OCI-LY7 (cell line): ENCODE data around the gene SULF2. TPM values are rescaled to one million over a fixed set of nuclear protein-coding genes. Genes with fewer than 3 reads are reported as not detected.
A peak's percentile ranks its signal among the peaks of the same experiment; 100 is the strongest.
"Not testable (repeated sequence)": the region's sequence is repeated elsewhere in the genome, so short reads cannot be mapped to it uniquely, and the experiment has no call there.

Experiments used
- BruUV-seq: library from RNA; stranded (reverse); fragments of 400-500 nt; replicated peaks from 2 replicates; lab custom pipeline; 2021; lab: Mats Ljungman, UMichigan
- CTCF ChIA-PET: fragments of 300-600 bp; sonication (Branson Sonifier 250); formaldehyde crosslinking; loops from one replicate; lab custom pipeline; 2022; ENCODE audit warnings: antibody characterized with exemption; ENCODE audit not compliant: unreplicated experiment; lab: Charles Lee
- POLR2A ChIA-PET: fragments of 300-600 bp; sonication (Branson Sonifier 250); formaldehyde crosslinking; loops from one replicate; lab custom pipeline; 2022; ENCODE audit warnings: antibody characterized with exemption; lab: Charles Lee
- DNase-seq: peaks from one replicate; pipeline ENCODE4 v3.0.0-alpha.2; 2015; ENCODE audit warnings: low spot score
- H2AFZ ChIP-seq: fragments of 200-600 bp; sonication (generic), shearing (Covaris generic); 2 replicates; pipeline ENCODE4 v1.6.1; 2014; ENCODE audit warnings: mild to moderate bottlenecking, antibody characterized with exemption, low read length, moderate library complexity
- H3K27ac ChIP-seq: fragments of 200-600 bp; sonication (generic); 2 replicates; pipeline ENCODE4 v1.5.1; 2014; ENCODE audit warnings: mixed run types, low read depth, mild to moderate bottlenecking, moderate library complexity, low read length, inconsistent platforms; ENCODE audit not compliant: poor library complexity, severe bottlenecking
- H3K36me3 ChIP-seq: fragments of 200-600 bp; sonication (generic); 2 replicates; pipeline ENCODE4 v1.6.1; 2014; ENCODE audit warnings: mild to moderate bottlenecking, antibody characterized with exemption, low read length, moderate library complexity, mixed read lengths; ENCODE audit not compliant: insufficient read depth
- H3K4me1 ChIP-seq: fragments of 200-600 bp; sonication (generic); 2 replicates; pipeline ENCODE4 v1.5.1; 2014; ENCODE audit warnings: mild to moderate bottlenecking, low read length; ENCODE audit not compliant: insufficient read depth, poor library complexity, severe bottlenecking
- H3K4me2 ChIP-seq: fragments of 200-600 bp; sonication (generic); 2 replicates; pipeline ENCODE4 v1.6.1; 2014; ENCODE audit warnings: mild to moderate bottlenecking, low read length
- H3K4me3 ChIP-seq: fragments of 200-600 bp; sonication (generic); 2 replicates; pipeline ENCODE4 v1.5.1; 2014; ENCODE audit warnings: mild to moderate bottlenecking, low read depth, low read length; ENCODE audit not compliant: poor library complexity, severe bottlenecking
- H3K79me2 ChIP-seq: fragments of 200-600 bp; sonication (generic); 2 replicates; pipeline ENCODE4 v1.6.1; 2016; ENCODE audit warnings: low read depth, mild to moderate bottlenecking, low read length, moderate library complexity, mixed read lengths; ENCODE audit not compliant: insufficient read depth
- H3K9me2 ChIP-seq: fragments of 200-600 bp; sonication (generic); 2 replicates; pipeline ENCODE4 v1.6.1; 2016; ENCODE audit warnings: mild to moderate bottlenecking, low read length, mixed read lengths; ENCODE audit not compliant: insufficient read depth
- H3K9me3 ChIP-seq: fragments of 200-600 bp; sonication (generic); 2 replicates; pipeline ENCODE4 v1.6.1; 2014; ENCODE audit warnings: mild to moderate bottlenecking, mixed run types, low read length, mixed read lengths
- H4K20me1 ChIP-seq: fragments of 200-600 bp; sonication (generic); 2 replicates; pipeline ENCODE4 v1.6.1; 2014; ENCODE audit warnings: mild to moderate bottlenecking, antibody characterized with exemption, low read length, moderate library complexity, mixed read lengths; ENCODE audit not compliant: insufficient read depth
- EZH2phosphoT487 ChIP-seq: fragments of 200-600 bp; sonication (generic); IDR thresholded peaks from 2 replicates; pipeline ENCODE4 v1.6.1; 2018; ENCODE audit warnings: low read depth, borderline replicate concordance, mild to moderate bottlenecking, mixed run types, antibody characterized with exemption, low read length, moderate library complexity, mixed read lengths
- intact Hi-C: fragments of 100-400 bp; cut with micrococcal nuclease; formaldehyde crosslinking; loops from one replicate; pipeline ENCODE4 v1.10.0; 2022; ENCODE audit not compliant: unreplicated experiment
- total RNA-seq, 2 experiments: library from RNA; depleted of rRNA in 1 of 2; stranded (reverse); fragments of >200 nt in 1 of 2; shearing (Covaris generic) in 1 of 2; gene quantifications; 2 replicates each; pipeline ENCODE4 v1.2.3, GENCODE V29; 2014 to 2022
- TF ChIP-seq, protein P1 (sequence below): fragments of 200-600 bp; sonication (generic); conservative IDR thresholded peaks from 2 replicates; pipeline ENCODE4 v1.5.1; 2014; ENCODE audit warnings: mild to moderate bottlenecking, antibody characterized with exemption, low read length, moderate library complexity, mixed read lengths

SULF2 gene
- total RNA-seq, 2 experiments from 2014 or later: 0.03 to 0.51 TPM

- POLR2A ChIA-PET: no interaction called here
- TF ChIP-seq, protein P1, sequence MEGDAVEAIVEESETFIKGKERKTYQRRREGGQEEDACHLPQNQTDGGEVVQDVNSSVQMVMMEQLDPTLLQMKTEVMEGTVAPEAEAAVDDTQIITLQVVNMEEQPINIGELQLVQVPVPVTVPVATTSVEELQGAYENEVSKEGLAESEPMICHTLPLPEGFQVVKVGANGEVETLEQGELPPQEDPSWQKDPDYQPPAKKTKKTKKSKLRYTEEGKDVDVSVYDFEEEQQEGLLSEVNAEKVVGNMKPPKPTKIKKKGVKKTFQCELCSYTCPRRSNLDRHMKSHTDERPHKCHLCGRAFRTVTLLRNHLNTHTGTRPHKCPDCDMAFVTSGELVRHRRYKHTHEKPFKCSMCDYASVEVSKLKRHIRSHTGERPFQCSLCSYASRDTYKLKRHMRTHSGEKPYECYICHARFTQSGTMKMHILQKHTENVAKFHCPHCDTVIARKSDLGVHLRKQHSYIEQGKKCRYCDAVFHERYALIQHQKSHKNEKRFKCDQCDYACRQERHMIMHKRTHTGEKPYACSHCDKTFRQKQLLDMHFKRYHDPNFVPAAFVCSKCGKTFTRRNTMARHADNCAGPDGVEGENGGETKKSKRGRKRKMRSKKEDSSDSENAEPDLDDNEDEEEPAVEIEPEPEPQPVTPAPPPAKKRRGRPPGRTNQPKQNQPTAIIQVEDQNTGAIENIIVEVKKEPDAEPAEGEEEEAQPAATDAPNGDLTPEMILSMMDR: no peak
- TF ChIP-seq EZH2phosphoT487: no peak
- Histone ChIP-seq H3K27ac (peak overlapping the region; percentile 59), H3K36me3 (no peaks in the 10 kb centered on the region), H3K9me2 (no peaks in the 10 kb centered on the region), H3K4me2 (peak overlapping the region; percentile 18; the same call in 1 of the 2 replicates), H4K20me1 (no peaks in the 10 kb centered on the region), H3K9me3 (no peaks in the 10 kb centered on the region), H3K4me1 (peaks cover 14% of the 10 kb centered on the region), H2AFZ (no peak overlapping the region), H3K4me3 (no peak overlapping the region), H3K79me2 (no peaks in the 10 kb centered on the region)
- no TSS peak for BruUV-seq
- intact Hi-C loops: no loop called here
- CTCF ChIA-PET: no interaction called here
- peak; percentile 22 for DNase-seq
These were observed 39.9 kb upstream of the SULF2 start for GRCh38 chr20:47825011-47825762.

GRCh38 chr20:47823941-47824340, 38.7 kb upstream of the SULF2 start:
- H3K4me2 ChIP-seq, H3K36me3 ChIP-seq, H2AFZ ChIP-seq, H3K9me3 ChIP-seq, POLR2A ChIA-PET, BruUV-seq, intact Hi-C loops, H3K9me2 ChIP-seq, CTCF ChIA-PET, H4K20me1 ChIP-seq, DNase-seq, H3K4me3 ChIP-seq, H3K79me2 ChIP-seq: not testable (repeated sequence)
- Histone ChIP-seq H3K27ac (peak overlapping the region; percentile 59), H3K4me1 (peaks cover 22% of the 10 kb centered on the region)

GRCh38 chr20:47821481-47822100, 36.3 kb upstream of the SULF2 start:
- Histone ChIP-seq H3K4me1 (peaks cover 40% of the 10 kb centered on the region), H3K9me2 (no peaks in the 10 kb centered on the region), H4K20me1 (no peaks in the 10 kb centered on the region), H3K4me3 (no peak overlapping the region), H3K36me3 (no peaks in the 10 kb centered on the region), H2AFZ (no peak overlapping the region), H3K9me3 (no peaks in the 10 kb centered on the region), H3K27ac (no peak overlapping the region), H3K79me2 (no peaks in the 10 kb centered on the region), H3K4me2 (no peak overlapping the region)
- DNase-seq: no peak
- ChIA-PET POLR2A (no interaction called here), CTCF (no interaction called here)
- BruUV-seq: no TSS peak
- TF ChIP-seq, protein P1: no peak
- no peak for TF ChIP-seq EZH2phosphoT487
- intact Hi-C loops: no loop called here
